ENCODE results near the gene RGS9.

RGS9 gene

GRCh38 chr17:65222214-65222738, 85.1 kb downstream of the RGS9 start:
- DNase-seq = peak; percentile 49

DNA sequence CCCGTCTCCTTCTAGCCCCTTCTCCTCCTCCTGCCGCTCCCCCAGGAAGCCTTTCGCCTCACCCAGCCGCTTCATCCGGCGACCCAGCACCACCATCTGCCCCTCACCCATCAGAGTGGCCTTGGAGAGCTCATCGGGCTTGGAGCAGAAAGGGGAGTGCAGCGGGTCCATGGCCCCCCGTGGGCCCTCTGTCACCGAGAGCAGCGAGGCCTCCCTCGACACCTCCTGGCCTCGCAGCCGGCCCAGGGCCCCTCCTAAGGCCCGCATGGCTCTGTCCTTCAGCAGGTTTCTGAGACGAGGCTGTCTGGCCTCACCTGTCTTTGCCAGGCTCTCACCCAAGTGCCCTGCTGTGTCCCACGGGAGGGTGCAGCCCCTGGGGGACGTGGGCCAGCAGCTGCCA, 87.9 kb downstream of the RGS9 start:
- DNase-seq = no peak

- DNase-seq = no peak
Measured at GRCh38 chr17:65226227-65226626, 89.1 kb downstream of the RGS9 start.

DNA sequence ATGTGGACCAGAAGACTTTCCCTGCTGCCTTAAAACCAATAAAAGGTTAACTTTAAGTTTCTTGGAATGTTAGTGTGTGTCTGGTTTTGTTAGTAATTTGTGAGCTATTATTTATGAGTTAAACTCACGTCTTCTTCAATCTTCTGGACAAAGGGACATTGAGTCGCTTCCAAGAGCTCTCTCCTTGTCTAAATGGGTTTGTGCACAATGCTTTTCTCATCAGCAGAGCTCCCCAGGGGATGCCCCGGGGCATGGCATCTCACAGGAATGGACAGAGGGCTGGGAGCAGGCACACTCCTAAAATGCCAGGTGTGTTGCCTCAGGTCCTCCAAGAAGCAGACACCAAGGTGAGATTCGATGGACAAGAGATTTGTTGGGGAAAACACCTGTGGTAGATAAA, 90.5 kb downstream of the RGS9 start:
- peak; percentile 85 for DNase-seq

GRCh38 chr17:65228287-65228686, 91.1 kb downstream of the RGS9 start:
- no peak for DNase-seq

DNA sequence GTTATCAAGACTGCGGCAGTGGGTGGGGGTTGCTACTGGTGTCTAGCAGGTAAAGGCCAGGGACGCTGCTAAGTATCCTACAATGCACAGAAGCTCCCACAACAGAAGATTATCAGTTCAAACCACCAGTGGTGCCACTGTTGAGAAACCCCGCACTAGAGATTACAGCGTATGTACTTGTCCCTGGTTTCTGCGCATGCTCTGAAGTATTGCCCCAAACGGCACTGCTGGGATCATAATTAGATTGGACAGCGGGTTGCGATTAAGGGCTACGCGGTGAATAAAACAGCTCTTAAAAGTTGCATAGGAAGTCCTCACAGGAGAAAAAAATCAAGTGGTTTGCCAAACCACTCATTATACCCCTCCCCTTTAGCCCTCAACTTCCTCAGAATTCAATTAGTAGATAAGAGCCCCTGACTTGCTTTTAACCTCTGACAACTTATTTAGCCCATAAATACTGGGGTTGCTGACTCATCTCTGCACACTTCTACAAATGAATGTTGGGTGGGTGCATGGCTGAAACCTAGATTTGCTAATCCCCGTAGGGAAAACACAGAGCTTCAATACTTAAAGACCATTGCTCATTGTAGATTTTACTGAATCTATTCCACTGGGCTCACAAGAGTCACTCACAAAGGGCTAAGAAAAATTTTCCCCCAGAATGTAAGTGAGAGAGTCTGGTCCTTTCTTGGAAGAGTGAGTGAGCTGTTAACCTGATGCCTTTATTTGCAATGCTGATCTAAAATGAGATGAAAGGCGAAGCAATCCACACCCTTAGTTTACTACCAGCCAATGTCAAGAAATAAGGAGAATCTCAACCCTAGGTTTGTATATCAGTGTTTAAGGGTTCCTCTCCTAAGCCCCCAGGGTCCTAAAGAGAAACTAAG, 91.8 kb downstream of the RGS9 start:
- peak; percentile 88 for DNase-seq

GRCh38 chr17:65229621-65229995, 92.4 kb downstream of the RGS9 start:
- DNase-seq = no peak

GRCh38 chr17:65230040-65230439, 92.9 kb downstream of the RGS9 start:
- no peak for DNase-seq

DNA sequence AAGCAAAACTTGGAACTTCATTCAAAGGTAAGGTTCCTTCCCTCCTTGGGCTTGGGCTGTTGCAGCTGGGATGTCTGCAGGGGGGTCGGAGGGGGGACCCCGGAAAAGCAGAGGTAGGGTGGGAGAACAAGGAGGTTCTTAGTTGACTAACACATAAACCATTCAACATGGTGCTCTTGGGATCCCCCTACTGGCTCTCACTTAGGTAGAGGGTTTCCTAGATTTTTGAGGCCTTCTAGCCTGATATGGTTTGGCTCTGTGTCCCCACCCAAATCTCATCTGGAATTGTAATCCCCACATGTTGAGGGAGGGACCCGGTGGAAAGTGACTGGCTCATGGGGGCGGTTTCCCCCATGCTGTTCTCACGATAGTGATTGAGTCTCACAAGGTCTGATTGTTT, 93.9 kb downstream of the RGS9 start:
- DNase-seq = no peak

GRCh38 chr17:65231662-65232335, 94.6 kb downstream of the RGS9 start:
- DNase-seq = peak; percentile 93

GRCh38 chr17:65235284-65235683, 98.1 kb downstream of the RGS9 start:
- no peak for DNase-seq

DNA sequence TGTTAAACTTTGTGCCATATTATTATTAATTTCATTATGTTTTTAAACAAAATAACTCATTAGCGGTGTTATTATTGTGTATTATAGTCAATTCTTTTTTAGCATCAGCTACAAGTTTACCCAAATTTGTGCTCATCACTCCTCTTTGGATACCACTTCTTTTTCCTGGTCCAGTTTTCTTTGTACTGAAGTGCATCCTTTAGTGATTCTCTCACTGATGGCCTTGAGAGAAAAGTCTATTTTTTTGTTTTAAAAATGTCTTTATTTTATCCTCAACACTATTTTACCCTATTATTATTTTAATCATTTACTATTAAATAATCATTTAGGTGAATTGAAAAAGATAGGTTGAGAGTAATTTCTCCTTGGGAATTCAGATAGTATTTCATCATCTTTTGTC, 99.2 kb downstream of the RGS9 start:
- DNase-seq = no peak

DNA sequence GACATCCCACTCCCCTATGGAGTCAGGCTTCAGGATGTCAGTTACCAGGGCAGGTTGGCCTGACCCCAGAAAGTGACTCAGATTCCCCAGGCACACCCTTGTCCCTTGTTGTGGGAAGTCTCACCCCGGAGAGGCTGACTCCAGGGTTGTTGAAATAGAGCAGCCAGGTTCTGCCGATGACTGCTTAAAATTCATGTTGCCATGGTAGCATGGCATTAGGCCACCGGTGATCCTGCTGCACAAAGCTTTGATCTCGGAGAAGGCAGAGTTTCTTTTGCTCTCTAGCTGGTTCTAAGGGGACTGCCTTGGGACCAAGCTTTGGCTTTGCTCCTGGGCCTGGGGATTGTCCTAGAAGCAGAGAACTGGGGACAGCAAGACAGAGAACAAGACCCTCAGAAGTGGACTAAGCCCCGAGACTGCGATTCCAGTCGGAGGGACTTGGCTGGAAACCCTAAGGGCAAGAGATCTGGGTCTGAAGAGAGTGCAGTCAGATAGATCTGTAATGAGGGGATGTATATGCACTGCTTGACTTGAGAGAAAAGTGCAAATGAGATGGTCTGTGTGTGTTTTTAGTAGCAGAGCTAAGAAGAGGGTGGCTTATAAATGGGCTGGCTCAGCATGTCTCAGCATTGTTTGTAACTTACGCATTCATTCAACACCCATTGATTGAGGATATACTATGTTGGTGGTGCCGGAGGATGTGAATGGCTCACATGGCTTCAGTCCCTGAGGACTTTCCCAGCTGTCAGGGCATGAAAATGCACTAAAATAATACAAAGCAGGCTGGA, 106.9 kb downstream of the RGS9 start:
- DNase-seq = peak; percentile 81

GRCh38 chr17:65246252-65246651, 109.1 kb downstream of the RGS9 start:
- no peak for DNase-seq

GRCh38 chr17:65249774-65250173, 112.6 kb downstream of the RGS9 start:
- DNase-seq = no peak

GRCh38 chr17:65254166-65254565, 117.0 kb downstream of the RGS9 start:
- DNase-seq = no peak

DNA sequence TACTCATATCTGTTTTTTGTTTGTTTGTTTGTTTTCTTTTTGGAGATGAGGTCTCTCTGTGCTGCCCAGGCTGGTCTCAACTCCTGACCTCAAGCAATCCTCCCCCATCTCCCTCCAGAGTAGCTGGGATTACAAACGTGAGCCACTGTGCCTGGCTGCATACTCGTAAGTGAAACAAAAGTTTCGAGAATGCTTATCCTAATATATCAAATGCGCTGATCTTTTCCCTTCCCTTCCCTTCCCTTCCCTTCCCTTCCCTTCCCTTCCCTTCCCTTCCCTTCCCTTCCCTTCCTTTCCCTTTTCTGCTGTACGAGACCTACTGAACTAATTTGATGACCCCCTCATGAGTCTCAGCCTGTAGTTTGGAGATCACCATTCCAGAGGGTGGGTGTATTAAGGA, 122.1 kb downstream of the RGS9 start:
- DNase-seq = no peak

DNA sequence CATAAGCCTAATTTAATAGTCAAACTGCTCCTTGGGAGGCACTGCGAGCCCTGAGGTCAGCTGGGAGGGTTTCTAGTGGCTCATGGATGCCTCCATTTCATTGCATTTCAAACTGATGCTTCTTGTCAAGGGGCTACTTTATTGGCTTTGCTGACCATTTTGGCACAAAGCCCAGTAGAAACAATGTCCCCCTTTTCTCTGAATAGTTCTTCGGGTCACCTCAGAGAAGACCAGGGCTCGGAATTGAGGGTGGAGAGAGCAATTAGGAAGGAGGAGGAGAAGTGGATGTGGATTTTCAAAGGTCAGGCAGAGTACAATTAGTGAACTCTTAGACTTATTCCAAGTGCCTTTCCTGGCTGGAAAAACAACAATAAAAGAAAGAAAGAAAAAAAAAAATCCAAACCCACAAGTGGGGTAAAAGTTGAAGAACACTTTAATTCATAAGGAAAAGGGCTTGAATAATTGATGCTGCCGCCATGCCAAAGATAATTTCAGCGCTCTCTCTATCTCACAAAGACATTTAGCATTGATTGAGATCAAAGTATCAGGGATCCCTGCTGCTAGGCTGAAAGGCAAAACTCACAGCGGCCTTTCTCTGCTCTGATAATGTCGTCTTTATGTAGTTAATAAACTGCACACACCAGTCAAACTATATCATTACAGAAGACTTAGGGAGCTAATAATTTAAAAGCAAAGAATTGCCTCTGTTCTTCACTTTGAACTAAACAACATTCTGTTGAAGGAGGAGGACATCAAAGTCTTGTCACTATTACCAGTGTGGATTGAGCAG, 122.7 kb downstream of the RGS9 start:
- no peak for DNase-seq

DNA sequence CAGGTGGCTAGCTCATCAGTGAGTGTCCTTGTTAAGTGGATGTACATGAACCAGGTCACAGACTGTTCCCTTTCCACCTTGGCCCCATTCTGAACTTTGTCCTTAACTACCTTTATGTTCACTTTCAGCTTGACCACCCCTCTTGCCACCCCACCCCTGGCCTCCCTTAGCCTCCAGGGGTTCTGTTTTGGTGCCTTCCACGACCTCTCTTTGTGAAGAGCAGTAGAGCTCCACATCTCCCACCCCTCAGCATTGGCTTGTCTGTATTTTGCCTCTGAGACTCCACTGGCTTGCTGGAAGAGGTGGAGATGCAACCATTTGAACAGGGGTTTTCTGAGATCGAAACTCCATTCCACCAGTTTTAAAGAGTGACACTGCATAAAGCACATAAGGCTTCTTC, 123.5 kb downstream of the RGS9 start:
- no peak for DNase-seq

DNA sequence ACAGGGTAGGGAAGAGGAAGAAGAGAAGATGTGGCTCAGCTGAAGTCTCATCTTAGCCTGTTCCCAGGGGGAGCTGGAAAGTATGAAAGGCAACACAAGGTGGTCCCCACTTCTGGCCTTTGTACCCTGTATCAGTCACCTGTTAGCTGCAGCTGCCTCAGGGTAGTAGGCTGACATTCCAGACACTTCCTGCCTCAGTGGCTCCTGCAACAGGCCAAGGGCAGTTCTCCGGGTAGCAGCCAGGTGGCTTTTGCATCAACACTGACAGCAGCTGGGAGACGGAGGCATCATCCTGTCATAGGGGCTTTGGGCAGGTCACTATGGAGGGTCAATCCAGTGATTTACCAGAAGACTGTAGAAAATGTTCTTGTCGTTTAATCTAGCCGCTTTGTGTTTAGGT, 124.0 kb downstream of the RGS9 start:
- peak; percentile 61 for DNase-seq

DNA sequence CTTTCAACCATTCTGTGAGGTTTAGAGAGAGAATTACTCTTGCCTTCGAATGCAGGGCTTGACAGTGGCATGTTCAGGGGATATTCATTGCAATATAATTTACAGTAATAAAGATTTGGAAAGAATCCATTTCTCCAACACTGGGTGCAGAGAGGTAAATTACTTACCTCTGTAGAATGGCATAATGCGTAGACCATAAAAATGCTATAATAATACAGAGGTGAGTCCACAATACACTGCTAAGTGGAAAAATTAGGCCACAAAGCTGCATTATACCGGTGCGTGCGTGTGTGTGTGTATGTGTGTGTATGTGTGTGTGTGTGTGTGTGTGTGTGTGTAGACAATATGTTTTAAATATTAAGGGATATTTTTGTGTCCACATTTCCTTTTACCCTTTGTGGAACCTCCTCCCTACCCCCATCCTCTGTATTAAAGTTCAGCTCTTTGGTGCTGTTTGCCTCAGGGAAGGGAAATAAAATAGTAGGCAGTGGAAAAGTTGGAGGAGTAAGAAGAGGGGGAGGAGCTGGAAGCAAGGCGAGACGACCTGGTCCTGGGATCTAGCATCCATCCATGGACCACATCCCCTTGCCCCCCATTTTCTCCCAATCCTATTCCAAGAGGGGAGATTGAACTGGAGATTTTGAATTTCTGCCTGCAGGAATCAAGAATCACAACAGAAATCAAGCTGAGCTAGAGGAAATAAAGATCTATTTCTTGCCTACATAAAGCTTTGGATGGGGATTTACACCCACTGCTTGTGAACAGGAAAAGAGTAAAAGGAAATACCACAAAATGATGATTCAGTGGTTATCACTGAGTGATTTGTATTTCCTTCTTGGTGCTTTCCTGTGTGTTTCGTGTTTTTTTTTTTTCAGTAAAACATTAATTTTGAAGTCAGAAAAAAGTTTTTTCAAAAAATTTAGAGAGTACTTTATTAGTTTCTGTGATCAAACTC, 124.8 kb downstream of the RGS9 start:
- DNase-seq = no peak

Data from islet precursor cell (in vitro differentiated cells).